BE2C (cell line): Measurements from ENCODE around the gene FAM187B.
"Not testable (repeated sequence)": the region's sequence is repeated elsewhere in the genome, so short reads cannot be mapped to it uniquely, and the experiment has no call there.

Experiments used
- DNase-seq: peaks from one replicate; pipeline ENCODE4 v3.0.0-alpha.2; 2020
- H3K27me3 ChIP-seq: fragments of 250-450 bp; sonication (Bioruptor Pico); 2 replicates; pipeline ENCODE4 v1.5.1; 2020; ENCODE audit warnings: mild to moderate bottlenecking
- H3K36me3 ChIP-seq: fragments of 250-450 bp; sonication (Bioruptor Pico); 2 replicates; pipeline ENCODE4 v1.5.1; 2020; ENCODE audit warnings: mild to moderate bottlenecking
- H3K4me1 ChIP-seq: fragments of 250-450 bp; sonication (Bioruptor Pico); 2 replicates; pipeline ENCODE4 v1.5.1; 2020
- H3K4me3 ChIP-seq: 2 replicates; pipeline ENCODE4 v1.5.1; 2011; ENCODE audit warnings: low read depth, low read length
- H3K9me3 ChIP-seq: fragments of 250-450 bp; sonication (Bioruptor Pico); 2 replicates; pipeline ENCODE4 v1.5.1; 2020
- TF ChIP-seq, protein P1 (sequence below): IDR thresholded peaks from 2 replicates; pipeline ENCODE4 v1.5.1; 2012; ENCODE audit warnings: mild to moderate bottlenecking, low read depth, low read length

Gene FAM187B

DNA sequence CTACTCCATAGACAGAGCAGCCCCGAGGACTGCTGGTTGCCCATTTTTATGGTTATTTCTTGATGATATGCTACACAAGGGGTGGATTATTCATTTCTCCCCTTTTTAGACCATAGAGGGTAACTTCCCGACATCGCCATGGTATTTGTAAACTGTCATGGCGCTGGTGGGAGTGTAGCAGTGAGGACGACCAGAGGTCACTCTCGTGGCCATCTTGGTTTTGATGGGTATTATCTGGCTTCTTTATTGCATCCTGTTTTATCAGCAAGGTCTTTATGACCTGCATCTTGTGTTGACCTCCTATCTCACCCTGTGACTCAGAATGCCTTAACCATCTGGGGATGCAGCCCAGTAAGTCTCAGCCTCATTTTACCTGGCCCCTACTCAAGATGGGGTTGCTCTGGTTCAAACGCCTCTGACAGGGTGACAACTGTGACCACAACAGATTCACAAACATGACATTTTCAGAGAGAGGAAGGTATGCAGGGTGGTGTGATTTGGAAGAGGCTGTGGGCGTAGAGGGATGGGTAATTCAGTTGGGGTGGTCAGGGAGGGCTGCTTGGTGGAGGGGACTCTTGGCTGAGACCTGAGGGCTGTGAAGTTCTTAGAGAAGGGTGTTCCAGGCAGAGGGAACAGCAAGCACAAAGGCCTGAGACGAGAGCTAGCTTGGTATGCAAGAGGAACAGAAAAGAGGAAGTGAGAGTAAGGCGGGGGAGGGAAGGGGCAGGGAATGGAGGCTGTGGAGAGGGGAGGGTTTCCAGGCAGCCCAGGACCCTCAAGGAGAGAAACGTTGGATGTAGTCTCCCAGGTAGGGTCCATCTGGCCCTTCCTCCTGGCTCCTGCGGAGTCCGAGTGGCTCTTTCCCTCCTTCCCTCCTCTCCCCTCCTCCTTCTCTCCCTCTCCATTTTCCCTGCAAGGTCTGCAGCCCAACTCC lies 23.5 kb downstream of the FAM187B start:
- H3K9me3 ChIP-seq, result no peaks in the 10 kb centered on the region
- TF ChIP-seq, protein P1, sequence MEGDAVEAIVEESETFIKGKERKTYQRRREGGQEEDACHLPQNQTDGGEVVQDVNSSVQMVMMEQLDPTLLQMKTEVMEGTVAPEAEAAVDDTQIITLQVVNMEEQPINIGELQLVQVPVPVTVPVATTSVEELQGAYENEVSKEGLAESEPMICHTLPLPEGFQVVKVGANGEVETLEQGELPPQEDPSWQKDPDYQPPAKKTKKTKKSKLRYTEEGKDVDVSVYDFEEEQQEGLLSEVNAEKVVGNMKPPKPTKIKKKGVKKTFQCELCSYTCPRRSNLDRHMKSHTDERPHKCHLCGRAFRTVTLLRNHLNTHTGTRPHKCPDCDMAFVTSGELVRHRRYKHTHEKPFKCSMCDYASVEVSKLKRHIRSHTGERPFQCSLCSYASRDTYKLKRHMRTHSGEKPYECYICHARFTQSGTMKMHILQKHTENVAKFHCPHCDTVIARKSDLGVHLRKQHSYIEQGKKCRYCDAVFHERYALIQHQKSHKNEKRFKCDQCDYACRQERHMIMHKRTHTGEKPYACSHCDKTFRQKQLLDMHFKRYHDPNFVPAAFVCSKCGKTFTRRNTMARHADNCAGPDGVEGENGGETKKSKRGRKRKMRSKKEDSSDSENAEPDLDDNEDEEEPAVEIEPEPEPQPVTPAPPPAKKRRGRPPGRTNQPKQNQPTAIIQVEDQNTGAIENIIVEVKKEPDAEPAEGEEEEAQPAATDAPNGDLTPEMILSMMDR, result no peak
- DNase-seq, result no peak
- H3K4me1 ChIP-seq, result no peaks in the 10 kb centered on the region
- H3K36me3 ChIP-seq, result no peaks in the 10 kb centered on the region
- H3K27me3 ChIP-seq, result peaks cover 9% of the 10 kb centered on the region
- H3K4me3 ChIP-seq, result no peak overlapping the region

DNA sequence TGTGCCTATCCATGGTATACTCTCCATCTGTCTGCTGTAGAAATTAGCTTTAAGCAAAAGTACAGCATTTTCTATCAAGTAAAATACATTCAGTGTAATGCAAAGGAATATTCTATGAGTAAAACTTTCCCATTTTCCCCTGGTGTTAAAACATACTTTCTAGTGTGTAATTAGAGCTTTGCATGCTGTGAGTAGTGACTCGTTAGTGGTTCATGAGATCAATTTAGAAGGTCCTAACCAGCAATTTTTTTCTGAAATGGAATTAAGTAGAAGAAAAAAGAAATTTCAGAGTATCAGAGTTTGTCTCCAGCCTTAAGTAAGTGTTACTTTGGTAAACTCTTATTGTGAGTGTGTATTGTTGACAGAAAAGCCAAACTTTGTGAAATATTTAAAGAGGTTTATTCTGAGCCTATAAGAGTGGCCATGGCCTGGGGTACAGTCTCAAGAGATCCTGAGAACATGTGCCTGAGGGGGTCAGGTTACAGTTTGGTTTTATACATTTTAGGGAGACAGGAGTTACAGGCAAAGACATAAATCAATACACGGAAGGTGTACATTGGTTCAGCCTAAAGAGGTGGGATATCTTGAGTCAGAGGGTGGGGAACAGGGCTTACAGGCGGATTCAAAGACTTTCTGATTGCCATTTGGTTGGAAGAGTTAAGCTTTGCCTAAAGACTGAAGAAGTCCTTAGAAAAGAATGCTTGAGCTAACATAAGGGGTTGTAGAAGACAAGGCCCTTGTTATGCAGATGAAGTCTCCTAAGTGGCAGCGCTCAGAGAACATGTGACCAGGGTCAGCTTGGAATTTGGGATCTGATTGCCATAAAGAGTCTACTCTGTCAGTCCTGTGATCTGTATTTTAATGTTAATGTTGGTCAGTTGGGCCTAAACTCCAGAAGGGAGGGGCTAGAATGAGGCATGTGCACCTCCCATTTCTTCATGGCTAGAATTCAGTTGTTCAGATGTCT lies 25.5 kb downstream of the FAM187B start:
- Histone ChIP-seq H3K36me3 (no peaks in the 10 kb centered on the region), H3K9me3 (no peaks in the 10 kb centered on the region), H3K4me3 (no peak overlapping the region), H3K27me3 (peaks cover 9% of the 10 kb centered on the region), H3K4me1 (no peaks in the 10 kb centered on the region)
- DNase-seq, result no peak
- TF ChIP-seq, protein P1, result no peak

DNA sequence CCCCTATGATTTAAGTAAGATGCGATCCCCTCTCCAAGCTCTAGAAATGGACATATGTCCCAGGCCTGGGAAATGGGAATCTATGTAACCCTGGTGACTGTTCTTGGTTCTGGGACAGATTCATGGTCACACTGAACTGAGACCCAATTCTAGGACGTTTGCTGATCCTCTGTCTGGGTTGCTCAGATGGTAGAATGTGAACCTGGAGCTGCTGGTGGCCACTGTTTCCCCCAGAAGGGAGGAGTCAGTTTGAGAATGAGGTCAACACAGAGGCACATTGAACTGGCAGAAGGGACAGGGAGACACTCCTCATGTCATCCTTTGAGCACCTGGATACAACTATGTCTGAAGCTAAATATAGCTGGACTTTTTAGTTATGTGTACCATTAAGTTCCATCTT lies 29.1 kb downstream of the FAM187B start:
- TF ChIP-seq, protein P1, result no peak
- Histone ChIP-seq H3K4me3 (no peak overlapping the region), H3K36me3 (no peaks in the 10 kb centered on the region), H3K27me3 (peaks cover 9% of the 10 kb centered on the region), H3K9me3 (no peaks in the 10 kb centered on the region), H3K4me1 (no peaks in the 10 kb centered on the region)
- DNase-seq, result no peak

DNA sequence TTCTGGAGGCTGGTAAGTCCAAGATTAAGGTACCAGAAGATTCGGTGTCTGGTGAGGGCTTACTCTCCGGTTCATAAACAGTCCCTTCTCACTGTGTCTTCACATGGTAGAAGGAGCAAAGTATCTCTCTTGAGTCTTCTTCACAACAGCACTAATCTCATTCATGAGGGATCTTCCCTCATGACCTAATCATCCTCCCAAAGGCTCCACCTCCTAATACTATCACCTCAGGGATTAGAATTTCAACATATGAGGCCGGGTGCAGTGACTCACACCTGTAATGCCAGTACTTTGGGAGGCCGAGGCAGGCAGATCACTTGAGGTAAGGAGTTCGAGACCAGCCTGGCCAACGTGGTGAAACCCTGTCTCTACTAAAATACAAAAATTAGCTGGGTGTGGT lies 31.7 kb downstream of the FAM187B start:
- H3K27me3 ChIP-seq, H3K9me3 ChIP-seq, H3K36me3 ChIP-seq, H3K4me1 ChIP-seq, DNase-seq, H3K4me3 ChIP-seq: not testable (repeated sequence)

DNA sequence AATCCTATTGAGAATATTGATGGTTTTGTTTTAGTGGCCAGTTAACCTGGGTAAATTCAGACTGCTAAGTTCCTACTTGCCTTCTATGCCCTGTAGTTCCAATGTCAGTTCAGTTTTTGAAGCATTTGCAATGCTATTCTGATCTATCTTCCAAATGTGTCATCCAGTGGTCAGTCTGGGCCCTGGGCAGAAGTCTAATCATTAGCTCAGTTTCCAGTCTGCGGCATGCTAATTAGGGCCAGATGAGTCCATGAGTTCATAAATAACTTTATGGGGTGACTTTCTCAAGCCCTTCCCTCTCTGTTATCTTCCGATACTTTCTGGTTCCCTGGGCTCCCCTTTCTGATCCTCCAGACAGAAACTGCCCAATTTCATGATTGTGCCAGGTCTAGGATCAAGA lies 32.7 kb downstream of the FAM187B start:
- no peaks in the 10 kb centered on the region for H3K9me3 ChIP-seq
- no peaks in the 10 kb centered on the region for H3K4me1 ChIP-seq
- no peak overlapping the region for H3K4me3 ChIP-seq
- H3K36me3 ChIP-seq, result no peaks in the 10 kb centered on the region
- peaks cover 5% of the 10 kb centered on the region for H3K27me3 ChIP-seq
- DNase-seq, result no peak
- TF ChIP-seq, protein P1, result no peak
